MM.1S (cell line): ENCODE data around the gene KCTD11.

Source experiments
- EZH2 ChIP-seq: fragments of 300-600 bp; sonication (generic); optimal IDR thresholded peaks from 2 replicates; pipeline ENCODE3; 2017; ENCODE audit warnings: low read depth, mild to moderate bottlenecking, antibody characterized with exemption, low read length, mixed read lengths
- EZH2phosphoT487 ChIP-seq: fragments of 300-600 bp; sonication (generic); IDR thresholded peaks from 2 replicates; pipeline ENCODE4 v1.6.1; 2018; ENCODE audit warnings: antibody characterized with exemption, low read length
- TF ChIP-seq, protein P1 (sequence below): fragments of 300-600 bp; sonication (generic); IDR thresholded peaks from 2 replicates; pipeline ENCODE4 v1.5.1; 2016; ENCODE audit warnings: antibody characterized with exemption, low read length, mixed read lengths

DNA sequence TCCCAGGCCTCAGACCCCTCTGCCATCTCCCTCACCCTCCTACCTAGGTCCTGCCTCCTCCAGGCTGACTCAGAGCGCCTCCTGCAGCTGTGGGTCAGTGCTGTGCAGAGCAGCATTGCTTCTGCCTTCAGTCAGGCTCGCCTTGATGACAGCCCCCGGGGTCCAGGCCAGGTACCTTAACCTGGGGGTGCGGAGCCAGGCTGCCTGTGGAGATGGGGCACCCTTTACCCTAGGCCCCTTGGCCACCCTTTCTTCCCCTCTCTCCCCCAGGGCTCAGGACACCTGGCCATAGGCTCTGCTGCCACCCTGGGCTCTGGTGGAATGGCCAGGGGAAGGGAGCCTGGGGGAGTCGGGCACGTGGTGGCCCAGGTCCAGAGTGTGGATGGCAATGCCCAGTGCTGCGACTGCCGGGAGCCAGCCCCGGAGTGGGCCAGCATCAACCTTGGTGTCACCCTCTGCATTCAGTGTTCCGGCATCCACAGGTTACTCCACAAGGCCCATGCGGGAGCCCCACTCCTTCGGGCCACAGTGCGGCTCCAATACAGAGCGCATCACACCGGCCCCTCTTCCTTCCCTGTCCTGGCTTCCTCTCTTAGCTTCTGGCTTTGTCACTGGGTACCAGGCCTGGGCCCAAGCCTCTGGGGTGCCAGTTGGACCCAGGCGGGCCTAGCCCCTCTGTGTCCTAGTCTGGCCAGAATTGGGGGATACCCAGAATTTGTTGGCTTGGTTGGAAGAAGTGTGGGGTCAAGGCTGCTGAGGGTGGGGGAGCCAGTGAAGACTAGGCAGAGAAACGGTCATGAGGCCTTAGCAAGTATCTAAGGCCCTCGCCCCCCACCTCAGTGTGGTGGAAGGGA, 5.0 kb upstream of the KCTD11 start:
- TF ChIP-seq EZH2 (no peak), EZH2phosphoT487 (no peak)
- TF ChIP-seq, protein P1, sequence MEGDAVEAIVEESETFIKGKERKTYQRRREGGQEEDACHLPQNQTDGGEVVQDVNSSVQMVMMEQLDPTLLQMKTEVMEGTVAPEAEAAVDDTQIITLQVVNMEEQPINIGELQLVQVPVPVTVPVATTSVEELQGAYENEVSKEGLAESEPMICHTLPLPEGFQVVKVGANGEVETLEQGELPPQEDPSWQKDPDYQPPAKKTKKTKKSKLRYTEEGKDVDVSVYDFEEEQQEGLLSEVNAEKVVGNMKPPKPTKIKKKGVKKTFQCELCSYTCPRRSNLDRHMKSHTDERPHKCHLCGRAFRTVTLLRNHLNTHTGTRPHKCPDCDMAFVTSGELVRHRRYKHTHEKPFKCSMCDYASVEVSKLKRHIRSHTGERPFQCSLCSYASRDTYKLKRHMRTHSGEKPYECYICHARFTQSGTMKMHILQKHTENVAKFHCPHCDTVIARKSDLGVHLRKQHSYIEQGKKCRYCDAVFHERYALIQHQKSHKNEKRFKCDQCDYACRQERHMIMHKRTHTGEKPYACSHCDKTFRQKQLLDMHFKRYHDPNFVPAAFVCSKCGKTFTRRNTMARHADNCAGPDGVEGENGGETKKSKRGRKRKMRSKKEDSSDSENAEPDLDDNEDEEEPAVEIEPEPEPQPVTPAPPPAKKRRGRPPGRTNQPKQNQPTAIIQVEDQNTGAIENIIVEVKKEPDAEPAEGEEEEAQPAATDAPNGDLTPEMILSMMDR: no peak
